ENCODE measurements around the gene BMP6. TPM values are rescaled to one million over a fixed set of nuclear protein-coding genes. Genes with fewer than 3 reads are reported as not detected.

BMP6 gene
- total RNA-seq, 1 experiment from 2014 or later, result 1.9 TPM

DNA sequence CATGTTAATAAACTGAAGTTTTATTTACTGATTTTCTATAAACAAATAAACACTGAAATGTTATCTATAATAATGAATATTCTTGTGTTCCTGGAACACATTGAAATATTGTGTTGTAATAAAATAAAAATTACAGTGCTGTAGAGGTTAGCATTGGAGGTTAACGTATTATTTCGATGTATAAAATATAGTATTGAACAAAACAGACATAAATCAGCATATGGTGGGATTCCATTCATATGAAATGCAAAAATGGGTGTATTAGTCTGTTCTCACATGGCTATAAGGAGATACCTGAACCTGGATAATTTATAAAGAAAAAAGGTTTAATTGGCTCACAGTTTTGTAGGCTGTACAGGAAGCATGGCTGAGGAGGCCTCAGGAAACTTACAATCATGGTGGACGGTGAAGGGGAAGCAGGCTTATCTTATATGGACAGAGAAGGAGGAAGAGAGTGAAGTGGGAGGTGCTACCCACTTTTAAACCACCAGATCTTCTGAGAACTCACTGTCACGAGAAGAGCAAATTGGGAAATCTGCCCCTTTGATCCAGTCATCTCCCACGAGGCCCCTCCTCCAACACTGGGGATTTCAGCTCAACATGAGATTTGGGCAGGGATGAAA is 24.6 kb upstream of the BMP6 start:
- intact Hi-C loops (cut with micrococcal nuclease; ENCODE audit: unreplicated experiment), result no loop called here
- BruUV-seq (replicated peaks), result no TSS peak
- TF ChIP-seq, protein P1, sequence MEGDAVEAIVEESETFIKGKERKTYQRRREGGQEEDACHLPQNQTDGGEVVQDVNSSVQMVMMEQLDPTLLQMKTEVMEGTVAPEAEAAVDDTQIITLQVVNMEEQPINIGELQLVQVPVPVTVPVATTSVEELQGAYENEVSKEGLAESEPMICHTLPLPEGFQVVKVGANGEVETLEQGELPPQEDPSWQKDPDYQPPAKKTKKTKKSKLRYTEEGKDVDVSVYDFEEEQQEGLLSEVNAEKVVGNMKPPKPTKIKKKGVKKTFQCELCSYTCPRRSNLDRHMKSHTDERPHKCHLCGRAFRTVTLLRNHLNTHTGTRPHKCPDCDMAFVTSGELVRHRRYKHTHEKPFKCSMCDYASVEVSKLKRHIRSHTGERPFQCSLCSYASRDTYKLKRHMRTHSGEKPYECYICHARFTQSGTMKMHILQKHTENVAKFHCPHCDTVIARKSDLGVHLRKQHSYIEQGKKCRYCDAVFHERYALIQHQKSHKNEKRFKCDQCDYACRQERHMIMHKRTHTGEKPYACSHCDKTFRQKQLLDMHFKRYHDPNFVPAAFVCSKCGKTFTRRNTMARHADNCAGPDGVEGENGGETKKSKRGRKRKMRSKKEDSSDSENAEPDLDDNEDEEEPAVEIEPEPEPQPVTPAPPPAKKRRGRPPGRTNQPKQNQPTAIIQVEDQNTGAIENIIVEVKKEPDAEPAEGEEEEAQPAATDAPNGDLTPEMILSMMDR (conservative IDR thresholded peaks at IDR 0.05; ENCODE audit: low read depth, low read length), result no peak
- TF ChIP-seq EZH2 (IDR thresholded peaks at IDR 0.05; ENCODE audit: borderline replicate concordance, low read depth, low read length, poor library complexity, severe bottlenecking), result no peak
- peaks cover 4% of the 10 kb centered on the region for H3K27me3 ChIP-seq (replicated peaks; ENCODE audit: insufficient read depth, low read depth, low read length, poor library complexity)
- no peaks in the 10 kb centered on the region for H3K4me1 ChIP-seq (ENCODE audit: insufficient read depth, low read length, poor library complexity, severe bottlenecking)
- ChIA-PET CTCF (no interaction called here), POLR2A (ENCODE audit: low non-redundant PET) (no interaction called here)
- H3K9me3 ChIP-seq (ENCODE audit: low read depth, low read length, poor library complexity, severe bottlenecking), result no peaks in the 10 kb centered on the region
- H3K36me3 ChIP-seq (ENCODE audit: insufficient read depth, low read length, poor library complexity, severe bottlenecking), result no peaks in the 10 kb centered on the region
- no peak overlapping the region for H3K27ac ChIP-seq (ENCODE audit: low read depth, low read length, poor library complexity, severe bottlenecking)
- DNase-seq (ENCODE audit: low spot score), result no peak
- no peak overlapping the region for H3K4me3 ChIP-seq (ENCODE audit: low read depth, low read length, poor library complexity, severe bottlenecking)

DNA sequence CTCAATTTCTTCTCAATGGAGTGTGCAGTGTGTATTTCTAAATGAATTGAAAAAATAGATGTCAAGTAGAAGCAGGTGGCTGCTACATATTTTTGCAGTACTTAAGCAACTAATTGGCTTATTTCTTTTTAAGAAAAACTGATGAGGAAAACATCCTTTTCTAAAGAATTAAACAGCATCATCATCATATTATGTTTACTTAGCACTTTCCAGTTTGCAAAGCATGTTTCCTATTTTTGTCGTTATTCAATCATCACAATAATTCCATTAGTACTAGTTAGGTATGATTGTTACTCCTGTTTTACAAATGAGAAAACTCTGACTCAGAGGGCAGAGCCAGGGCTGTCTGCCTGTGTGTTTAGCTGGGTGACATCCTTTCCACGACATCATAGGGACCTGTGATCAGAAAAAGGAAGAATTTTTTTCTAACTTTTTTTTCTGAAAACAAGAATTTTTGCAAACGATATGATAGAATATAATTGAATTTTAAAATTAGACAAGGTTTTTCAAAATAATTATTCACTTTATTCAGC is 22.7 kb upstream of the BMP6 start:
- no peaks in the 10 kb centered on the region for H3K9me3 ChIP-seq (ENCODE audit: low read depth, low read length, poor library complexity, severe bottlenecking)
- TF ChIP-seq, protein P1 (conservative IDR thresholded peaks at IDR 0.05; ENCODE audit: low read depth, low read length), result no peak
- TF ChIP-seq EZH2 (IDR thresholded peaks at IDR 0.05; ENCODE audit: borderline replicate concordance, low read depth, low read length, poor library complexity, severe bottlenecking), result no peak
- no peaks in the 10 kb centered on the region for H3K4me1 ChIP-seq (ENCODE audit: insufficient read depth, low read length, poor library complexity, severe bottlenecking)
- no TSS peak for BruUV-seq (replicated peaks)
- H3K27me3 ChIP-seq (replicated peaks; ENCODE audit: insufficient read depth, low read depth, low read length, poor library complexity), result peaks cover 4% of the 10 kb centered on the region
- DNase-seq (ENCODE audit: low spot score), result no peak
- H3K27ac ChIP-seq (ENCODE audit: low read depth, low read length, poor library complexity, severe bottlenecking), result no peak overlapping the region
- CTCF ChIA-PET, result interaction anchor here (0.5 kb wide), 1 partner anchor 19 kb away, joined by 9 read pairs; no protein-coding TSS in a partner anchor
- POLR2A ChIA-PET (ENCODE audit: low non-redundant PET), result no interaction called here
- no peaks in the 10 kb centered on the region for H3K36me3 ChIP-seq (ENCODE audit: insufficient read depth, low read length, poor library complexity, severe bottlenecking)
- H3K4me3 ChIP-seq (ENCODE audit: low read depth, low read length, poor library complexity, severe bottlenecking), result no peak overlapping the region
- intact Hi-C loops (cut with micrococcal nuclease; ENCODE audit: unreplicated experiment), result no loop called here

DNA sequence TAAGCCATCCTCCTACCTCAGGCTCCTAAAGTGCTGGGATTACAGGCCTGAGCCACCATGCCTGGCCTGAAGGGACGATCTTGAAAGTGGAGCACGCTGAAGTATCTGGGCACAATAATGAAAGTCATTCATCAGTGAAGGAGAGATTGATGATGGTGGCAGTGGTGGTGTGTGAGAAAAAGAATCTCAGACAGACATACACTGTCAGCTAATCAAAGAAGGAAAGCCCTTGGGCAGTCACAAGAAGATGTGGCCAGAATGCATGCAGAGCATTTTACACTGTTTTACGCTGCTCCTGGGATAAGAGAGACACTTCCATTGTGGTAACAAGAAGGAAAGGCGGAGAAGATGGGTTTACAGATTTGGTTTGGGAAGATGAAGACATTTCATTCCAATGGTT is 20.4 kb upstream of the BMP6 start:
- CTCF ChIA-PET, result interaction anchor here (0.5 kb wide), 1 partner anchor 17 kb away, joined by 3 read pairs; no protein-coding TSS in a partner anchor
- Histone ChIP-seq H3K4me3 (ENCODE audit: low read depth, low read length, poor library complexity, severe bottlenecking) (no peak overlapping the region), H3K36me3 (ENCODE audit: insufficient read depth, low read length, poor library complexity, severe bottlenecking) (no peaks in the 10 kb centered on the region), H3K4me1 (ENCODE audit: insufficient read depth, low read length, poor library complexity, severe bottlenecking) (no peaks in the 10 kb centered on the region), H3K27me3 (replicated peaks; ENCODE audit: insufficient read depth, low read depth, low read length, poor library complexity) (peaks cover 4% of the 10 kb centered on the region), H3K27ac (ENCODE audit: low read depth, low read length, poor library complexity, severe bottlenecking) (no peak overlapping the region), H3K9me3 (ENCODE audit: low read depth, low read length, poor library complexity, severe bottlenecking) (no peaks in the 10 kb centered on the region)
- POLR2A ChIA-PET (ENCODE audit: low non-redundant PET), result no interaction called here
- no peak for TF ChIP-seq EZH2 (IDR thresholded peaks at IDR 0.05; ENCODE audit: borderline replicate concordance, low read depth, low read length, poor library complexity, severe bottlenecking)
- TF ChIP-seq, protein P1 (conservative IDR thresholded peaks at IDR 0.05; ENCODE audit: low read depth, low read length), result no peak
- intact Hi-C loops (cut with micrococcal nuclease; ENCODE audit: unreplicated experiment), result no loop called here
- no TSS peak for BruUV-seq (replicated peaks)
- DNase-seq (ENCODE audit: low spot score), result no peak
